Lower leg skin (tissue), 3 donors: ENCODE results near the gene ZFYVE9.
"Not testable (repeated sequence)": the region's sequence is repeated elsewhere in the genome, so short reads cannot be mapped to it uniquely, and the experiment has no call there.

Source experiments
- POLR2A ChIP-seq, 2 donors: fragments of 450-650 bp; IDR thresholded peaks; one replicate each; pipeline ENCODE4 v1.6.1; 2016 to 2017; ENCODE audit warnings: antibody characterized with exemption in 2 of 2, mild to moderate bottlenecking in 1 of 2, moderate library complexity in 1 of 2
- TF ChIP-seq, protein P1 (sequence below), 3 donors: fragments of 450-650 bp; IDR thresholded peaks; one replicate each; pipeline ENCODE4 v1.5.1; 2016; ENCODE audit warnings: antibody characterized with exemption in 3 of 3, mild to moderate bottlenecking in 3 of 3, moderate library complexity in 2 of 3

DNA sequence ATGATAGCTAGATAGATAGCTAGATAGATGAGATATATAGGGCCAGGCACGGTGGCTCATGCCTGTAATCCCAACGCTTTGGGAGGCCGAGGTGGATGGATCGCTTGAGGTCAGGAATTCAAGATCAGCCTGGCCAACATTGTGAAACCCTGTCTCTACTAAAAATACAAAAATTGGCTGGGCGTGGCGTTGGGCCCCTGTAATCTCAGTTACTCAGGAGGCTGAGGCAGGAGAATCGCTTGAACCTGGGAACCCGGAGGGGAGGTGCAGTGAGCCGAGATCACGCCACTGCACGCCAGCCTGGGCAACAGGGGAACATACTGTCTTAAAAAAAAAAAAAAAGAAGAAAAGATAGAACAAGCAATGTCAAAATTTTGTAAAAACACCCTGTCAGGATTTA lies 8.6 kb downstream of the ZFYVE9 start:
- TF ChIP-seq, protein P1, sequence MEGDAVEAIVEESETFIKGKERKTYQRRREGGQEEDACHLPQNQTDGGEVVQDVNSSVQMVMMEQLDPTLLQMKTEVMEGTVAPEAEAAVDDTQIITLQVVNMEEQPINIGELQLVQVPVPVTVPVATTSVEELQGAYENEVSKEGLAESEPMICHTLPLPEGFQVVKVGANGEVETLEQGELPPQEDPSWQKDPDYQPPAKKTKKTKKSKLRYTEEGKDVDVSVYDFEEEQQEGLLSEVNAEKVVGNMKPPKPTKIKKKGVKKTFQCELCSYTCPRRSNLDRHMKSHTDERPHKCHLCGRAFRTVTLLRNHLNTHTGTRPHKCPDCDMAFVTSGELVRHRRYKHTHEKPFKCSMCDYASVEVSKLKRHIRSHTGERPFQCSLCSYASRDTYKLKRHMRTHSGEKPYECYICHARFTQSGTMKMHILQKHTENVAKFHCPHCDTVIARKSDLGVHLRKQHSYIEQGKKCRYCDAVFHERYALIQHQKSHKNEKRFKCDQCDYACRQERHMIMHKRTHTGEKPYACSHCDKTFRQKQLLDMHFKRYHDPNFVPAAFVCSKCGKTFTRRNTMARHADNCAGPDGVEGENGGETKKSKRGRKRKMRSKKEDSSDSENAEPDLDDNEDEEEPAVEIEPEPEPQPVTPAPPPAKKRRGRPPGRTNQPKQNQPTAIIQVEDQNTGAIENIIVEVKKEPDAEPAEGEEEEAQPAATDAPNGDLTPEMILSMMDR (IDR thresholded peaks at IDR 0.05), result not testable (repeated sequence)
- TF ChIP-seq POLR2A (IDR thresholded peaks at IDR 0.05), result not testable (repeated sequence)
